Mesenteric fat pad (tissue), 1 donor: Measurements from ENCODE around the gene SOX8. TPM values are rescaled to one million over a fixed set of nuclear protein-coding genes. Genes with fewer than 3 reads are reported as not detected.

Experiments used
- DNase-seq: peaks from one replicate; pipeline ENCODE4 v3.0.0-alpha.2; 2020; ENCODE audit warnings: low spot score
- total RNA-seq: library from RNA; stranded (reverse); fragmentation: NEBNext Ultra II Directional; extraction: Animal tissue kit (Norgen Biotek cat#: 25700); gene quantifications from one replicate; pipeline ENCODE4 v1.2.1, GENCODE V29; 2021
- donor health status: DM: yes; HTN: yes; CAD: no.

Gene SOX8
- total RNA-seq, 1 donor from 2014 or later: 1.3 TPM

- no peak for DNase-seq
Measured at GRCh38 chr16:972316-973002, 9.1 kb upstream of the SOX8 start.

GRCh38 chr16:973366-973765, 8.2 kb upstream of the SOX8 start:
- no peak for DNase-seq

DNA sequence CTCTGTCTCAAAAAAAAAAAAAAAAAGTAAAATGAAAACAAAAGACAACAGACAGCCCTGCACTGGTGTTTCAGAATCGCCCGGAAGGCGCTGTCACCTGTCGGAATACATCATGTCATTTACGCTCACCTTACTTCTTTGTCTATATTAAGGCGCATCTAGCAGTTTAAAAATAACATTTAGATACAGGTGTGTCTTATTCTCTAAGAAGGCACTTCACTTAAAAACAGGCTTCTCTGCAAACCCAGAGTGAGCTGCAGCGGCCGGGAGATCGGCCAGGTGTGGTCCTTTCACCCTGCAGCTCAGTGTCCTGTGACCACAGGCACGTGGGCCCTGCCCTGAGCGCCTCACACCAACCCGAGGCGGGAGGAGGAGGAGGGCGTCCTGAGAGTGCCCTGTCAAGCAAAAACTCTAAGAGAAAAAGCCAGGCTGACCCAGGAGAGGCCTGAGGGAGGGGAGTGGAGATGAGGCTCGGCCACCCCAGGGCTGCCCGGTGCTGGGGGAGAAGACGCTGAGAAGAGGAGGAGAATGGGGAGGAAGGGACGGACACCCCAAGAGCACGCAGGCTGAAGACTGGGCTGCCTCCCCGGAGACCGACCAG, 7.5 kb upstream of the SOX8 start:
- DNase-seq: no peak

DNA sequence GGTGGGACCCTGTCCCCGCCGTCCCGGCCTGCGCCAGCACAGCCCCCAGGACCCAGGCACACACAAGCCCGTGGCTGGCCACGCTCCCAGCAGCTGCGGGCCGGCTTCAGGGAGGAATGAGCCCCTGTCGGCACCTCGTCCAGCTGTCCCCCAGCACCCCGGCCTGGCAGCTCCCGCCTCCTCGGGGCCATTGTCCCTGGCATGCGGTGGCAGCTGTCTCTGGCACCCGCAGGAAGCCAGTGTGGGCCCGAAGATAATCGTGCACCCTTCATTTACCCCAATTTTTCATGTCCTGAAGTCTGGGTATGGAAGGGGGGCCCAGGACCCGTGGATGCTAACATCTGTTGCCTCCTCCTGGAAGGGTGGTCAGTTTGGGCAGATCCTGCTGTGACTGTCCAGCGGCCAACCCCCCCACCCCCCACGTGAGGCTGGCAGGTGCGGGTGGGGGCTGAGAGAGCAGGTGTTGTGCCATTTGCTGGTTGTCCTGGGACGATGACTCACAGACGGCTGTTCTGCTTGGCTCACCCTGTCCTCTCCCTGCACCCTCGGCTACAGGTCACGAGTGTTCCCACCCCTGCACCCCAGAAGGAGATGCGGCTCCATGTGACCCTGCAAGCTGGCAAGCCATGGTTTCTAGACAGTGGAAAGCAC, 6.8 kb upstream of the SOX8 start:
- DNase-seq: no peak

DNA sequence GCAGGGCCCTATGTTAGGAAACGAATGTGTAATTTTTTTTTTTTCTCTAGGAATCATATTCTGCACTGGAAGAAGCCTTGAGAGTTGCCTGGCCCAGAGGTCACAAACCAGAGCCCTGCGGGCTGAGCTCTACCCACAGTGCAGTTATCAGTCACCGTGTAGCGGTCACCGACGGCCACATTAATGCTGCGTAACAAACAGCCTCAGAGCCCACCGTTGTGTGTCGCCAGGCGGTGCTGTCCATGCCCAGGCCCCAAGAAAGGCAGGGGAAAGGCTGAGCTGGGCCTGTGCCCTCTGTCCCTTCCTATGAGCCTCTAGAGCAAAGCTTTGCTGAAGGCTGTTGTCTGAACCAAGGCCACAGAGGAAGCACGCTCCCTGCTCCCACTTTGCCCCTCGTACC, 6.3 kb upstream of the SOX8 start:
- no peak for DNase-seq

- DNase-seq: no peak
Measured at GRCh38 chr16:976389-976931, 5.1 kb upstream of the SOX8 start.

DNA sequence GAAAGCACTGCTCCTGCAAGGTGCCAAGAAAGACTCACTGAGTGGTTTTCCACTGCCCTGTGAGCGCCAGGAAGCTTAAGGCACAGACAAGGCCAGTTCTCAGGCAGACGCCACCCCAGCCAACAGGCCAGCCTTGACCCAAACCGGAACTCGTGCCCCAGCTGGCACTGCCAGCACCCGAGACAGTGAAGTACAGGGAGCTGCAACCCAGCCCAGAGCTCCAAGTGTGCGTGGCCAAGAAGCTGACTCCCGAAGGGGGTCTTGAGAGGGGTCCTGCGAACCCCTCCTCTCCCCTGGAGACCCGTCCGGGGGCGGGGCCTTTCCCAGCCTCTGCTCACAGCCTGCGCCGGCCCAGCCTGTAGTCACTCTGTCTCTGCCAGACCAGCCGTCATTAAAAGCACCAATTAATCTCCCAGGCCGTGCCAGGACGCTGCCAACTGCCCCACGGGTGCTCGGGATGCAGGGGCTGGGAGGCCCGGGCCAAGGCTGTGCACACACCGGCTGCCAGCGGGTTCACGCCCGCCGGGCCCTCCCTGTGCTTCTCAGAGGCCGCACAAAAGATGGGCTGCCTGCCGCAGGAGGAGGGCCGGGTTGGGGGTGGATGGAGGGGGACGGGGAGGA, 4.4 kb upstream of the SOX8 start:
- DNase-seq: no peak

GRCh38 chr16:977896-978295, 3.7 kb upstream of the SOX8 start:
- DNase-seq: no peak

- DNase-seq: no peak
Measured at GRCh38 chr16:978403-978802, 3.2 kb upstream of the SOX8 start.

- DNase-seq: no peak
Measured at GRCh38 chr16:979147-979546, 2.4 kb upstream of the SOX8 start.

- no peak for DNase-seq
Measured at GRCh38 chr16:979859-980594, 1.5 kb upstream of the SOX8 start.

GRCh38 chr16:980595-980854, 1.0 kb upstream of the SOX8 start:
- DNase-seq: no peak

DNA sequence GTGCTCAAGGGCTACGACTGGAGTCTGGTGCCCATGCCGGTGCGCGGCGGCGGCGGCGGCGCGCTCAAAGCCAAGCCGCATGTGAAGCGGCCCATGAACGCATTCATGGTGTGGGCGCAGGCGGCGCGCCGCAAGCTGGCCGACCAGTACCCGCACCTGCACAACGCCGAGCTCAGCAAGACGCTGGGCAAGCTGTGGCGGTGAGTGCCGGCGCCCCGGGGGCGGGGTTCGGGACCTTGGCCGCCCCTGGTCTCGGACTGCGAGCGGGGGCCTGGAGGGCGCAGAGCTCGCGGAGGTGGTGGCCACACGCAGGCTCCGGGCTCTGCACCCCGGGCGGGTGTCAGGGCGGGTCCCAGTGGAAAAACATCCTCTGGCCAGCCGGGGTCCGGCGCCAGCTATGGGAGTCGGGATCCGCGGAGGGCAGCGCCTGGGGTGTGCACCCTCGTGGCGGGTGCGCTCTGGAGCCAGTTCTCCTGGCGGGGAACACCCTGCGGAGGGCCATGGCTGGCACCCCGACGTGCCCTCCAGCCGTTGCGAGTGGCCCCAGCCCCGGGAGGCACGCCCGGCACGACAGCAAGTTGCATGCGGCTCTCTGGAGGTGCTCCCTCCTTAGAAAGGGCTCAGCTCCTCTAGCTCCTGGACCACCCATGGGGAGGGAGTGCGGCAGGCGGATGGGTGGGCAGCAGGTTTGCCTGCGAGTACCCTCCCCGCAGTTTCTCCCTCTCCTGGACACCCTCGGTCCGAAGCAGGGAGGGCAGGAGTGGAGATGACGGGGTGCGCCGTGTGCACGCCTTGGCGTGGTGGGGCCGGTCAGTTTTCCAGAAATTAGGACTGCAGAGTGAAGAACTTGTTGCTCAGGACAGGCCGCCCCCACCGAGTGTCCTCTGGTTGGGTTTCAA, 824 bp downstream of the SOX8 start:
- DNase-seq: no peak

- DNase-seq: no peak
Measured at GRCh38 chr16:983044-984030, 1.8 kb downstream of the SOX8 start.

DNA sequence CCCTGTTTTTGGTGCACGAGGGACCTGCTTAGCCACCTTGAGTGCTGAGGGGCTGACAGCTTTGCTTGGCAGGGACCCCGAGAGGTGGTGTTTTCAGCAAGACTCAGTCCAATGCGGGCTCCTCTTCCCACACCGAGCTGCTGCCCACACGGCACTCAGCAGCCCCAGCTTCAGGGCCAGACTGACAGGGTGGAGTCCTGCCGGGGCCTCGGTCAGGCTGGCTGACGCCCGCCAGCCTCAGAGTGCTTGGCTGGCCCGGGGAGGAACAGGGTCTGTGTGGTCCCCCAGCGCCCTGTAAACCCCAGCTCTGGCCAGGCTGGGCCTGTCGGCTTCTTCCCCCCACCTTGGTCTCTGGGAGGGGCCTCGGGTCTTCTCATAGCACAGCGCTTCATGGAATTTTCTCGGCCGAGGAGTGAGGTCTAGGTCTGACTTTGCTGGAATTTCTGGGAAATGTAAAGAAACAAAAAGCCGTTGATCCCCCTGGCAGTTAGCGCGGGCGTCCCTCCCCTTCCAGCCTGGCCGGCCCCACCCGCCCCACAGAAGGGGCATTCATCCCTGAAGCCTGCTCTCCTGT, 2.6 kb downstream of the SOX8 start:
- DNase-seq: no peak

- DNase-seq: no peak
Measured at GRCh38 chr16:984736-985636, 3.4 kb downstream of the SOX8 start.

DNA sequence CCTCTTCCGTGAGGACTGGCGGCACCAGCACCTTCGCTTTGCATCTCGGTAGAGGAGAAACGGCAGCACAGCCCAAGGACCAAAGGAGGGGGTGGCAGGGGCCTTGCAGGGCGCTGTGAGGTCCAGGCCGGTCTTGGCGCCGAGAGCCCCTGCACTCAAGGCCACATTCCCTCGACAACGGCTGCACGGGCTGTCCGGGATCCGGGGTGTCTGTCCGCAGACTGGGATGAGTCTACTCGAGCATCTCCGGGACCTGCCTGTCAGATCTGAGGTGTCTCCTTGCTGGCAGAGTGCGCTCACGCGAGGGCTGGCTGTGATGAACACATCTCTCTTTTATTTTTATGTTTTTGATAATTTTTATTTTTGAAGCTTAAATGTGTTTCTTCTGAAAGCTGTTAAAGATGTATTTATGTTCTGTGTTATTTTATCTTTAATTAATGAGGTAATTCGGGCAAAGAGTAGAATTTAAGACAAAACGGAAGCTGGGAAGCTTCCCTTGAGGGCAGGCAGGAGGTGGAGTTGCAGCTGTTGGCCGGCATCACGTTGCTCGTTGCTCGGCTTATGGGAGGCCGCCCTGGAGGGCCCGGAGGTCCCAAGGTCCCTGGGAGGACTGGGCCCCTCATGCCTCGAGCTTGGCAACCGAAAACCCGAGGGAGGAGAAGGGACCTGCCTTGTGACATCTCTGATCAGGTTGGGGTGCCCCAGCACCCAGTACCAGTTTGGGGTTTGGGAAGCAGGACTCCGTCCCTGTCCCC, 4.3 kb downstream of the SOX8 start:
- no peak for DNase-seq
